Measurements from ENCODE around the gene PPP2R5A. TPM values are rescaled to one million over a fixed set of nuclear protein-coding genes. Genes with fewer than 3 reads are reported as not detected.

Gene PPP2R5A
- total and polyA plus RNA-seq, 2 of the 13 experiments (the other 11 are each of a cell fraction or from before 2014, with no cell fraction given) = 22.0 to 31.4 TPM

GRCh38 chr1:212242288-212242984, 42.8 kb upstream of the PPP2R5A start (continued):
- TF ChIP-seq DR1 (CRISPR knock-in tag; IDR thresholded peaks at IDR 0.05) (no peak), MEIS2 (CRISPR knock-in tag; IDR thresholded peaks at IDR 0.05) (no peak), HNRNPUL1 (IDR thresholded peaks at IDR 0.05; ENCODE audit: low read depth, low read length) (no peak), SOX6 (IDR thresholded peaks at IDR 0.05) (no peak), SOX6 (CRISPR knock-in tag; IDR thresholded peaks at IDR 0.05) (peak; percentile 94), PBX3 (CRISPR knock-in tag; IDR thresholded peaks at IDR 0.05; ENCODE audit: borderline replicate concordance) (no peak), ZBTB40 (IDR thresholded peaks at IDR 0.05) (no peak), ZBTB40 (CRISPR knock-in tag; IDR thresholded peaks at IDR 0.05) (no peak; the same call in 1 of the 2 replicates), CCAR2 (optimal IDR thresholded peaks at IDR 0.05; ENCODE audit: low read depth, low read length) (no peak), KLF6 (CRISPR knock-in tag; IDR thresholded peaks at IDR 0.05) (0 out of 2 replicates have a peak, but pooled peaks have one; percentile 11), TGIF2 (CRISPR knock-in tag; IDR thresholded peaks at IDR 0.05) (no peak), DMTF1 (CRISPR knock-in tag; IDR thresholded peaks at IDR 0.05) (no peak), TBX2 (CRISPR knock-in tag; IDR thresholded peaks at IDR 0.05; ENCODE audit: borderline replicate concordance) (peak; percentile 74), NFIC (IDR thresholded peaks at IDR 0.05; ENCODE audit: low read length) (peak; percentile 67), HBP1 (CRISPR knock-in tag; IDR thresholded peaks at IDR 0.05; ENCODE audit: low read depth) (no peak), HOXA7 (CRISPR knock-in tag; IDR thresholded peaks at IDR 0.05) (no peak), ONECUT2 (CRISPR knock-in tag; IDR thresholded peaks at IDR 0.05) (no peak)

Data from HepG2 (cell line).